HAP-1 (cell line): ENCODE measurements around the gene FBXW7.
"Not testable (repeated sequence)": the region's sequence is repeated elsewhere in the genome, so short reads cannot be mapped to it uniquely, and the experiment has no call there.

ENCODE experiments used
- DNase-seq, 2 experiments: peaks; one replicate each; pipeline ENCODE4 v3.0.0-alpha.2; 2016 to 2020; ENCODE audit warnings: low spot score in 2 of 2
- H3K27me3 ChIP-seq: fragments of 250-450 bp; sonication (Bioruptor Pico); 2 replicates; pipeline ENCODE4 v1.5.1; 2020; ENCODE audit warnings: low read depth, mild to moderate bottlenecking, moderate library complexity
- H3K36me3 ChIP-seq: fragments of 250-450 bp; sonication (Bioruptor Pico); replicated peaks from 2 replicates; pipeline ENCODE4 v1.5.1; 2020; ENCODE audit warnings: mild to moderate bottlenecking
- H3K4me1 ChIP-seq: fragments of 250-450 bp; sonication (Bioruptor Pico); 2 replicates; pipeline ENCODE4 v1.5.1; 2020; ENCODE audit warnings: mild to moderate bottlenecking
- H3K4me3 ChIP-seq: fragments of 250-450 bp; sonication (Bioruptor Pico); 2 replicates; pipeline ENCODE4 v1.5.1; 2020; ENCODE audit warnings: mild to moderate bottlenecking, moderate library complexity
- H3K9me3 ChIP-seq: fragments of 250-450 bp; sonication (Bioruptor Pico); 2 replicates; pipeline ENCODE4 v1.5.1; 2020; ENCODE audit warnings: mild to moderate bottlenecking, moderate library complexity
- in situ Hi-C: fragments of 300-500 bp; cut with MboI; formaldehyde crosslinking; loops from 3 replicates; pipeline ENCODE4 v1.14.3; 2020; ENCODE audit warnings: low sequenced_read_pairs, inconsistent platforms, mixed read lengths

The FBXW7 gene

GRCh38 chr4:152564336-152564735, 28.4 kb upstream of the FBXW7 start:
- no peak for DNase-seq
- no peaks in the 10 kb centered on the region for H3K9me3 ChIP-seq
- H3K4me3 ChIP-seq, result no peak overlapping the region
- H3K4me1 ChIP-seq, result no peaks in the 10 kb centered on the region
- H3K27me3 ChIP-seq, result no peaks in the 10 kb centered on the region; the same call in 1 of the 2 replicates
- in situ Hi-C loops, result no loop called here
- H3K36me3 ChIP-seq, result no peaks in the 10 kb centered on the region

GRCh38 chr4:152563209-152563608, 27.3 kb upstream of the FBXW7 start:
- no peaks in the 10 kb centered on the region; the same call in 1 of the 2 replicates for H3K27me3 ChIP-seq
- H3K9me3 ChIP-seq, result no peaks in the 10 kb centered on the region
- in situ Hi-C loops, result no loop called here
- no peak for DNase-seq
- no peak overlapping the region for H3K4me3 ChIP-seq
- no peaks in the 10 kb centered on the region for H3K4me1 ChIP-seq
- no peaks in the 10 kb centered on the region for H3K36me3 ChIP-seq

- in situ Hi-C loops, result no loop called here
- Histone ChIP-seq H3K4me3 (no peak overlapping the region), H3K4me1 (no peaks in the 10 kb centered on the region), H3K9me3 (no peaks in the 10 kb centered on the region), H3K27me3 (no peaks in the 10 kb centered on the region; the same call in 1 of the 2 replicates), H3K36me3 (no peaks in the 10 kb centered on the region)
- no peak for DNase-seq
Measured at GRCh38 chr4:152559641-152560040, 23.7 kb upstream of the FBXW7 start.

- DNase-seq, result no peak
- Histone ChIP-seq H3K4me1 (no peaks in the 10 kb centered on the region), H3K27me3 (no peaks in the 10 kb centered on the region), H3K36me3 (no peaks in the 10 kb centered on the region), H3K9me3 (no peaks in the 10 kb centered on the region), H3K4me3 (no peak overlapping the region)
- in situ Hi-C loops, result no loop called here
Measured at GRCh38 chr4:152558396-152558795, 22.5 kb upstream of the FBXW7 start.

- in situ Hi-C loops, result no loop called here
- Histone ChIP-seq H3K27me3 (no peaks in the 10 kb centered on the region), H3K4me3 (no peak overlapping the region), H3K36me3 (no peaks in the 10 kb centered on the region), H3K9me3 (no peaks in the 10 kb centered on the region), H3K4me1 (no peaks in the 10 kb centered on the region)
- no peak for DNase-seq
Measured at GRCh38 chr4:152556834-152557233, 20.9 kb upstream of the FBXW7 start.

GRCh38 chr4:152556283-152556682, 20.4 kb upstream of the FBXW7 start:
- in situ Hi-C loops, result no loop called here
- Histone ChIP-seq H3K4me3 (no peak overlapping the region), H3K36me3 (no peaks in the 10 kb centered on the region), H3K27me3 (no peaks in the 10 kb centered on the region), H3K4me1 (no peaks in the 10 kb centered on the region), H3K9me3 (no peaks in the 10 kb centered on the region)
- DNase-seq, result no peak

- no peaks in the 10 kb centered on the region for H3K27me3 ChIP-seq
- H3K4me1 ChIP-seq, result no peaks in the 10 kb centered on the region
- no peak for DNase-seq
- no peak overlapping the region for H3K4me3 ChIP-seq
- no peaks in the 10 kb centered on the region for H3K36me3 ChIP-seq
- no peaks in the 10 kb centered on the region for H3K9me3 ChIP-seq
- in situ Hi-C loops, result no loop called here
Measured at GRCh38 chr4:152554742-152555141, 18.9 kb upstream of the FBXW7 start.

- H3K4me1 ChIP-seq, in situ Hi-C loops, H3K36me3 ChIP-seq, H3K4me3 ChIP-seq, DNase-seq, H3K27me3 ChIP-seq, H3K9me3 ChIP-seq: not testable (repeated sequence)
Measured at GRCh38 chr4:152550687-152551086, 14.8 kb upstream of the FBXW7 start.

- in situ Hi-C loops, result no loop called here
- Histone ChIP-seq H3K36me3 (peaks cover 1% of the 10 kb centered on the region; the same call in 1 of the 2 replicates), H3K4me3 (no peak overlapping the region), H3K4me1 (no peaks in the 10 kb centered on the region), H3K9me3 (no peaks in the 10 kb centered on the region), H3K27me3 (no peaks in the 10 kb centered on the region)
- DNase-seq, result no peak
Measured at GRCh38 chr4:152545088-152545487, 9.2 kb upstream of the FBXW7 start.

GRCh38 chr4:152544533-152544932, 8.6 kb upstream of the FBXW7 start:
- H3K4me3 ChIP-seq, H3K4me1 ChIP-seq, H3K36me3 ChIP-seq, H3K27me3 ChIP-seq, H3K9me3 ChIP-seq, in situ Hi-C loops, DNase-seq: not testable (repeated sequence)

GRCh38 chr4:152540941-152541340, 5.0 kb upstream of the FBXW7 start:
- peaks cover 3% of the 10 kb centered on the region; the same call in 1 of the 2 replicates for H3K9me3 ChIP-seq
- peaks cover 19% of the 10 kb centered on the region for H3K36me3 ChIP-seq
- no peak overlapping the region for H3K4me3 ChIP-seq
- H3K27me3 ChIP-seq, result no peaks in the 10 kb centered on the region
- no peak for DNase-seq
- H3K4me1 ChIP-seq, result peaks cover 14% of the 10 kb centered on the region
- in situ Hi-C loops, result no loop called here

- no peak for DNase-seq
- peaks cover 3% of the 10 kb centered on the region; the same call in 1 of the 2 replicates for H3K9me3 ChIP-seq
- in situ Hi-C loops, result no loop called here
Measured at GRCh38 chr4:152540293-152540674, 4.4 kb upstream of the FBXW7 start.

GRCh38 chr4:152539556-152540292, 3.8 kb upstream of the FBXW7 start:
- Histone ChIP-seq H3K4me1 (peaks cover 14% of the 10 kb centered on the region), H3K36me3 (peaks cover 19% of the 10 kb centered on the region), H3K4me3 (no peak overlapping the region), H3K27me3 (no peaks in the 10 kb centered on the region), H3K9me3 (peaks cover 3% of the 10 kb centered on the region; the same call in 1 of the 2 replicates)
- in situ Hi-C loops, result no loop called here
- no peak for DNase-seq

More at GRCh38 chr4:152540293-152540674, 4.4 kb upstream of the FBXW7 start:
- no peaks in the 10 kb centered on the region for H3K27me3 ChIP-seq
- H3K4me3 ChIP-seq, result no peak overlapping the region
- H3K4me1 ChIP-seq, result peaks cover 14% of the 10 kb centered on the region
- H3K36me3 ChIP-seq, result peaks cover 19% of the 10 kb centered on the region

- H3K4me3 ChIP-seq, result peak overlapping the region; percentile 88
- peaks cover 23% of the 10 kb centered on the region for H3K4me1 ChIP-seq
- in situ Hi-C loops, result no loop called here
- no peak for DNase-seq
- peaks cover 3% of the 10 kb centered on the region; the same call in 1 of the 2 replicates for H3K9me3 ChIP-seq
- peaks cover 19% of the 10 kb centered on the region for H3K36me3 ChIP-seq
- H3K27me3 ChIP-seq, result no peaks in the 10 kb centered on the region
Measured at GRCh38 chr4:152537881-152538280, 2.0 kb upstream of the FBXW7 start.
